HG03066 (cell line): ENCODE results near the gene EIF4G3.
"Not testable (repeated sequence)": the region's sequence is repeated elsewhere in the genome, so short reads cannot be mapped to it uniquely, and the experiment has no call there.

Experiments used
- ATAC-seq: cut with Tn5 transposase; IDR thresholded peaks from one replicate; pipeline ENCODE4 v1.9.1; 2021; ENCODE audit warnings: low read depth; ENCODE audit not compliant: unreplicated experiment

EIF4G3 gene

GRCh38 chr1:20899154-20899972 is 277.3 kb downstream of the EIF4G3 start:
- no peak for ATAC-seq

- no peak for ATAC-seq
These were observed 279.9 kb downstream of the EIF4G3 start for GRCh38 chr1:20896826-20897225.

GRCh38 chr1:20893931-20894330 is 282.8 kb downstream of the EIF4G3 start:
- no peak for ATAC-seq

GRCh38 chr1:20891091-20891490 is 285.6 kb downstream of the EIF4G3 start:
- ATAC-seq: no peak

- no peak for ATAC-seq
These were observed 289.5 kb downstream of the EIF4G3 start for GRCh38 chr1:20887246-20887645.

- ATAC-seq: no peak
These were observed 291.6 kb downstream of the EIF4G3 start for GRCh38 chr1:20885121-20885520.

- ATAC-seq: no peak
These were observed 292.2 kb downstream of the EIF4G3 start for GRCh38 chr1:20884513-20884912.

- ATAC-seq: no peak
These were observed 292.9 kb downstream of the EIF4G3 start for GRCh38 chr1:20883766-20884165.

- ATAC-seq: no peak
These were observed 293.9 kb downstream of the EIF4G3 start for GRCh38 chr1:20882837-20883236.

- no peak for ATAC-seq
These were observed 297.9 kb downstream of the EIF4G3 start for GRCh38 chr1:20878799-20879198.

- no peak for ATAC-seq
These were observed 301.3 kb downstream of the EIF4G3 start for GRCh38 chr1:20875198-20875973.

- no peak for ATAC-seq
These were observed 303.4 kb downstream of the EIF4G3 start for GRCh38 chr1:20873311-20873710.

- ATAC-seq: no peak
These were observed 305.3 kb downstream of the EIF4G3 start for GRCh38 chr1:20871419-20871818.

- no peak for ATAC-seq
These were observed 306.0 kb downstream of the EIF4G3 start for GRCh38 chr1:20870718-20871117.

GRCh38 chr1:20868263-20868662 is 308.4 kb downstream of the EIF4G3 start:
- no peak for ATAC-seq

- no peak for ATAC-seq
These were observed 308.9 kb downstream of the EIF4G3 start for GRCh38 chr1:20867847-20868246.

GRCh38 chr1:20867062-20867461 is 309.6 kb downstream of the EIF4G3 start:
- no peak for ATAC-seq

GRCh38 chr1:20865001-20865400 is 311.7 kb downstream of the EIF4G3 start:
- ATAC-seq: no peak

- ATAC-seq: no peak
These were observed 322.2 kb downstream of the EIF4G3 start for GRCh38 chr1:20854529-20854928.

GRCh38 chr1:20851791-20852190 is 324.9 kb downstream of the EIF4G3 start:
- ATAC-seq: not testable (repeated sequence)

- no peak for ATAC-seq
These were observed 326.7 kb downstream of the EIF4G3 start for GRCh38 chr1:20850021-20850420.

- no peak for ATAC-seq
These were observed 327.6 kb downstream of the EIF4G3 start for GRCh38 chr1:20849100-20849499.
